ENCODE data around the gene ITPR2.
"Not testable (repeated sequence)": the region's sequence is repeated elsewhere in the genome, so short reads cannot be mapped to it uniquely, and the experiment has no call there.

ITPR2 gene

DNA sequence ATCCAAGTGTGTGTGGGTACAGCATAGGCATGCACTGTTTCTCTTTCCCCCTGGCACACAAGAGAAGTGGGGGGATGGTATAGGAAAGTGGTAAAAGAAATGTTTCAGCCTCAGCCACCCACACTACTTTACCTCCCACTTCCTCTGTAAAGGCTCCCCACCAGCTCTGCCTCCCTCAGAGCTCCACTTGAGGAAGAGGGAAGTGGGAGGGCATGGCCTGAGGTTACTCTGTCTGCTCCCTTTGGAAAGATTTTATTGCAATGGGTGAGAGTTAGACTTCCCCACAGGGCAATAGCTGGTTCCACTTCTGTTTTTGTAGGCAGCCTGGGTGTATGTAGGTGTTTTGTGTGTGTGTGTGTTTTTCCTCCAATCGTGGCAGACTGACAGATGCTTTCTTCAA is 492.3 kb downstream of the ITPR2 start:
- no peak for DNase-seq (ENCODE audit: low read depth in 2 of 2)

DNA sequence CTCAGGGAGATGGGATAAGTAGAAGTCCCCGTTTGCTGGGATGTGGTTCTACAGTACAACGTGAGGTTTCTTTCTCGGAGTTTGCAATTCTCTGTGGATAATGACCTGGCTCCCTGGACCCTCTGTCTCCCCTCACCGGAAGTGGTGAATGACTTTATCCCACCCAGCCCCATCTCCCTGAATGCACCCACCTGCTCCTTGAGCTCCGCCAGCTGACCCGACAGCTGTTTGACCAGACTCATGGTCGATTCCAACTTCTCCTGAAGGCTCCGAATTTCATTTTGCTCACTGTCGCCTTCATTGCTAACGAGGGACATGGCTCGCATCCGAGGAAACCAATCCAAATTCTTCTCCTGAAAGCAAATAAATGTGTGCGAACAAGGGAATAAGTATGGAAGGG is 493.0 kb downstream of the ITPR2 start:
- DNase-seq (ENCODE audit: low read depth in 2 of 2) = no peak

DNA sequence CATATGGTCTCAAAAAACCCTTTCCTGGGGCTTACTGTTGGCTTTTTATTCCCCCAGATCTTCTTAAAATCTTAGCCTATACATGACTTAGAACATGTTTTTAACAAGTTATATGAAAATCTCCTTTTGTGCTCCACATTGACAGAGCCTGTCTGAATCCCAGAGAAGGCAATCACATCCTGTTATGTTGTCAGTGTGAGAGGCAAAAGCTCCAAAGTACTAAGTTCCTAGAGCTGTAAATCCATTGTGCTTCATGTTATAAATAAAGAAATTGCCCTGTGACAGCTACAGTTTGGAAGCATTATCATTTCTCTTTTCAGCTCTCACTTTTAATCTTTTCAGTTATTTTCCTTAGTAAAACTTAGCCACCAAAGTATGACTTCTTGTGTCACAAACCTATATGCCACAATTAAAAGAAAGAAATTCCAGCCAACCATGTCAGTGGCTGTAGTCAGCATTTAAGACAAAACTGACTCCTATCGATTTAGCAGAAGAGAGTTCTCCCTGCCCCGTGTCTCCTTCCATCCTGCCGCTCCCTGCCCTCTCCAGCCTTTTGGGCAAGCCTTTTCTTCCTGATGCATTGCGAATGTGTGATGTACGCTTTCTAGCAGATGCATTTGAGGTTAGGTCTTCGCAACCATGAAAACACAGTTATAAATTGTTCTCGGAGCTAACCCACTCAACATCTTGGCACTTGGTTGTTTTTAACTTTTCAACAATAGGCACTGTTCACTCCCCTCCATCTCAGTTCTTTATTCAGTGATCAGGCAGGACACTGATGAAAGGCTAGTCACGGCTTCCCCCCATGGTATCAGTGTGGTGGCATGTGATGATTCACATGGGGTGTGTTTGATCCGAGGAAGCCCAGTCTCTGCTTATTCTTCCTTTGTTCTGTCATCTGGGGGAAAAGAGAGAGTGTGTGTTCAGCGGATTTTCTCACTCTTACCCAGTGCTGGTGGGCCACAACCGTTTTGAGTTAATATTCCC is 494.1 kb downstream of the ITPR2 start:
- no peak for DNase-seq (ENCODE audit: low read depth in 2 of 2)

DNA sequence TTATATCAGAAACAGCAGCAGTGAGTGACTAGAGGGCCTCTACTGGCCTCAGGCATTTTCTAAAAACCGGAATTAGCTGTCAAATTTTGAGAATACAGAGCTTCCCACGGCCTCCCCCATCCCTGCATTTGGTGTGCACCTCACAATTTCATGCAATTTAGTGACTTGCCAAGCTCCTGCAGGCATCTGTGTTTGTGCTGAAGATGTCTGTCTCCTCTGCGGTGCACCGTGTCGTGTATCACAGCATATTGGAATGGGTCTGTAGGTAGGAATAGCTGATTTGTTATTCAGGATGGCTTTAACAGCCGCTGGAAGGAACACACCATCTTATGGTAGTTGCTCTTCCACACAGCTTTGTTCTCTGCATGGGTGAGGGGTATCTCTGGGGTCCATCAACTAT is 497.3 kb downstream of the ITPR2 start:
- DNase-seq (ENCODE audit: low read depth in 2 of 2) = no peak

DNA sequence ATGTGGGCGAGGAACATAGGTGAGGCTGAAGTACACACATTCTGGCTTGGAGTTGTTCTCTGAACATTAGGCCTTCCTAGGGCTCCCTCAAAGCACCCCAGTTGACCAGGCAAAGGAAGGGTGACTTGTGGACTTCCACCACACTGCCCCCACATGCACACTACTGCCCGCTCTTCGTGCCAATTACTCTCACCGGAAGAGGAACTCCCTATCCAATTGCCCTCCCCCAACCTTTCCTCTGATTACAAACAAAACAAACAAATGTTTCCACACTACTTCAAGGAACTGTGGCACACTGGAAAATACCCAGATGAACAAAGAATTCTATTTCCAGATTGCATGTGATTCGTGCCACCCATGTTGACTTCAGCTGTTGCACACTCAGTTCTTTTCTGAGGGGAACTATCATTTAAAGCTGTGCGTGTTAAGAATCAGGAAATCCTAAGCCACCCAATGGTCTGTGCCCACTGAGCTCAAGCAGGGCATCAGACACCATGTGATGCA is 498.3 kb downstream of the ITPR2 start:
- no peak for DNase-seq (ENCODE audit: low read depth in 2 of 2)

DNA sequence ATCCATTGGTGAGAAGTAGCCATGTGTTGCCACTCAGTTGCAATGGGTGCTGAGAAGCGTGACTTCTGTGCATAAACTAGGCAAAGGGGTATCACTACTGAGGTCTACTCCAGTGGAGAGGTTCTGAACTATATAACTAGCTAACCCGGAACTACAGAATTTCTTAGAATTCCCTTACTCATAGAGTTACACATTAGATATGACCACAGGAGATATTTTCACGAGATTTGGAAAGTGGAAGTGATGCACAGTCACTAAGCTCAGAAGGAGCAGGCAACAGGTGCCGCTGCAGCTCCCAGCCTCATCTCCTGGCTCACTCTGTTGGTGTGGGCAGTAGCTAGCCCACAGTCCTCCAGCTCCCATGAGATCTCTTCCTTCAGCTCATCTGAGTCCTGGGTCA is 501.0 kb downstream of the ITPR2 start:
- no peak for DNase-seq (ENCODE audit: low read depth in 2 of 2)

DNA sequence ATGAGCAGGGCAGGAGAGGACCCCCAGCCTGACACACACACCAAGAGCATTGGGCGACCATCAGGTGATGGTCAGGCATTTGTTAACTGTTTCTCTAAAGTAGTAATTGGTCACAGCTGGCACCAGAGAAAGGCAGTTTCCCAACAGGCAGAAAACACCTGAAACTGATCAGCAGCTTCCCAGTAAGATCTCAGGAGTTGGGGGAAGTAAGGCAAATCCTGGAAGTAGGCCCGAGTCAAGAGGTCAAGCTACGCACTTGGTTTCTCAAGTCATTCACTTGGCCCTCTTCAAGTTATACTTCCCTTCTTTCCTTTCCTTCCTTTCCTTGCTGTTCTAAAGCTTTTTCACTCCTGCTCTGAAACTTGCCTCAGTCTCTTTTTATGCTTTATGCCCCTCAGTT is 501.9 kb downstream of the ITPR2 start:
- DNase-seq (ENCODE audit: low read depth in 2 of 2) = no peak

DNA sequence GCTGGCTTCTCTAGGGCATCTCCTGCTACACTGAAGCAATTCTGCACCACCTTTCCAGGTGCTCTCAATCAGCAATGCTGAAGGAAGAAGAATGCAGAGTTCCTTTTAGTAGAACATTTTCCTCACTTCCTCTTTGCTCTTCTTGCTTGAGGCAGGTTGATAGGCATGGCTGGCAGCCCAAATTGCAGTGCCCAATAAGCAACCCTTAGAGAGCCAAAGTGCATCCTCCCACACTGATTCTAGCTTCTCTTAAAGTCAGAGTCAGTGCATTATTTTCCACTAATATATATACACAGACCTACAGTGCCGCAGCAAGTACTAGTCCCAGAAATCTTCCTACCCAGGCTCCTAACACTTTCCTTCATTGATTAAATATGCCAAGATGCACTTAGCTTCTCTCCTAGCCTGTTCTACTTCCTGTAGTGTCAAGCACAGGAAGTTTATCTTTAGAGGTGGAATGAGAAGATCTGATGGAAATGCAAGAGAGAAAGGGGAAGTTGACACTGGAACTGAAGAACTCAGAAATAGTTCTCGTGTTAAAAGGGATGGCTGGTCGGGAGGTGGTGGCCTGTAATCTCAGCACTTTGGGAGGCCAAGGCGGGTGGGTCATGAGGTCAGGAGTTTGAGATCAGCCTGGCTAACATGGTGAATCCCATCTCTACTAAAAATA is 504.9 kb downstream of the ITPR2 start:
- no peak for DNase-seq (ENCODE audit: low read depth in 2 of 2)

DNA sequence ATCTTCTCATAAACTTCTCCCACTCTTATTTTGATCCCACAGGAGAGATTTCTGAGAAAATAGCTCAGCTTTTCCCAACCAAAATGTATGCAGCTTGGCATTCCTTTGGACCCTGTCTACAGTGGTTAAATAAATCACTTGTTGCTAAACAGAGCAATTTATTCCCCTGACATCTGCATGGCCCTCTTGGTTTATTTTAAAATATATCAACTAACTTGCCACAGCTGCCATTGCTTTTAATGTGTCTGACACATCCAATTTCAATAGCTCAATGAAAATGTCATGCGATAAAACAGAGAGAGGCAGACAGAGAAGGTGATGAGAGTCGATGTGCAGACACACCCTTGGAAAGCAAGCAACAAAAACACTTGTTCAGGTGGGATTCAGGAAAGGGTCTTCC is 509.3 kb downstream of the ITPR2 start:
- no peak for DNase-seq (ENCODE audit: low read depth in 2 of 2)

DNA sequence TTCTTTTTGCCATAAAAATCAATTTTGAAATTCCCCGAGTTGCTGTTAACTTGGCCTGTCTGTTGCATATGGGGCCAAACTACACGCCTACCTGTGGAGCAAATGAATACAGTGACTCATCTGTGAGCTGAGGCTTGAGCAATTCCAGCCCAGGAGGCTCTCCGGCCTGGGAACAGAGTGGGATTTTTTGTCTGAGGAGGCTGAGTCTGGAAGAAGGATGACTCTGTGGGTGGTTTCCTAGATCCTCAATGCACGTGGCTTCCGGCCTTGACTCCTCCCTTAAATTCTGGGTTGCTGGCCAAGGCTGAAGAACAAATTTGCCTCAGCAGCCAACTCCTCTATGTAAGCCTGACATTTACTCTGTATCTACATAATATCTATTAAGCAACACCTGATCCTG is 513.5 kb downstream of the ITPR2 start:
- no peak for DNase-seq (ENCODE audit: low read depth in 2 of 2)

DNA sequence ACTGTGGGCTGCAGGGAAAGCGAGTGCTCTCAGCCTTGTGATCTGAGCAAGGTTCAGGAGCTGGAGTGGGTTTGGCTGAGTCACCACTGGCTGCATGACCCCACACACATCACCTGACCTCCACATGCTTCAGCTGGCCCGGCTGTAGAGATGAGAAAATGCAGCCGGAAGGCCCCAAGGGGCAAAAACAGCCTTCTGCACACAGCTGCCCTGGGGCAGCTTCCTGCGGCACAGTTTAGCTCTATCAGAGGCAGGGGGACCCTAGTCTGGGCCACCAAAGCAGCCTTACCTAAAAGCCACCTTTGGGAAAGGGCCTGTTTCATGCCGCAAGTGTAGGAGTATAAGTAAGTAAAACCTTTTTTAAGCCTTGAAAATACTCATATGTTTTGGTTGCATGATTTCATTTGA is 514.3 kb downstream of the ITPR2 start:
- DNase-seq (ENCODE audit: low read depth in 2 of 2) = no peak

DNA sequence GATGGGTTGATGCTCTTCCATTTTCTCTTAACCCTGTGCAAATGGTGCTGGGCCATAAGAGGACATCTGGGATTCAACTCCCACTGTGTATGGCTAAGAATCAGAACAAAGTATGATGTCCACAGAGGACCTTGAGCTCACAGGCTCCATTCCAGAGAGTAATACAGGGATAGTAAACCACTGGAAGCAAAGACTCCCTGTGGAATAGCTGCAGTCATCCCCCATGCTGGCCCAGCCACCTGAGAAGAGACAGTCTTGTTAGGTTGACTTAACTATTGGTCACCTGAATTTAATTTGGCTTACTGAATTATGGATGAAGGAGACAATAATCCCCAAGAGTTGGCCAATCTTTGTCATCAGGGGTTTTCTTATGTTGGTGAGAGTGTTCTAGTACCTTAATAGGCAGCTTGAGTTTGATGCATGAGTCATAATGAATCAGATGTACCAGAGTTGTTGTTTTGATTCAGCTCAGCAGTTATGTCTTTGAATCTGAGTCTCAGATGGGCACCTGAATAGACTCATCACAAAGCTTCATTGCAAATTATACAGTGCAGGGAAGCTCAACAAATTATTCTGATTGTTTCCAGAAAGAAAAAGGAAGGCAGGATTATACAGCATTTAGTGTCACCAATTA is 514.9 kb downstream of the ITPR2 start:
- DNase-seq (ENCODE audit: low read depth in 2 of 2) = no peak

DNA sequence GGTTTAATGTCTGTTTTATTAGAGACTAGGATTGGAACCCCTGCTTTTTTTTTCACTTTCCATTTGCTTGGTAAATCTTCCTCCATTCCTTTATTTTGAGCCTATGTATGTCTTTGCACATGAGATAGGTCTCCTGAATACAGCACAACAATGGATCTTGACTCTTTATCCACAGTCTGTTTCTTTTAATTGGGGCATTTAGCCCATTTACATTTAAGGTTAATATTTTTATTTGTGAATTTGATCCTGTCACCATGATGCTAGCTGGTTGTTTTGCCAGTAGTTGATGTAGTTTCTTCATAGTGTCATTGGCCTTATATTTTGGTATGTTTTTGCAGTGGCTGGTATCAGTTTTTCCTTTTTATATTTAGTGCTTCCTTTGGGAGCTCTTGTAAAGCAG is 518.9 kb downstream of the ITPR2 start:
- not testable (repeated sequence) for DNase-seq (ENCODE audit: low read depth in 2 of 2)

DNA sequence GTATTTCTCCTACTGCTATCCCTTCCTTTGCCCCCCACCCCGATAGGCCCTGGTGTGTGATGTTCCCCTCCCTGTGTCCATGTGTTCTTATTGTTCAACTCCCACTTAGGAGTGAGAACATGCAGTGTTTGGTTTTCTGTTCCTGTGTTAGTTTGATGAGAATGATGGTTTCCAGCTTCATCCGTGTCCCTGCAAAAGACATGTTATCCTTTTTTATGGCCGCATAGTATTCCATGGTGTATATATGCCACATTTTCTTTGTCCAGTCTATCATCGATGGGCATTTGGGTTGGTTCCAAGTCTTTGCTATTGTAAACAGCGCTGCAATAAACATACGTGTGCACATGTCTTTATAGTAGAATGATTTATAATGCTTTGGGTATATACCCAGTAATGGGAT is 522.5 kb downstream of the ITPR2 start:
- not testable (repeated sequence) for DNase-seq (ENCODE audit: low read depth in 2 of 2)

DNA sequence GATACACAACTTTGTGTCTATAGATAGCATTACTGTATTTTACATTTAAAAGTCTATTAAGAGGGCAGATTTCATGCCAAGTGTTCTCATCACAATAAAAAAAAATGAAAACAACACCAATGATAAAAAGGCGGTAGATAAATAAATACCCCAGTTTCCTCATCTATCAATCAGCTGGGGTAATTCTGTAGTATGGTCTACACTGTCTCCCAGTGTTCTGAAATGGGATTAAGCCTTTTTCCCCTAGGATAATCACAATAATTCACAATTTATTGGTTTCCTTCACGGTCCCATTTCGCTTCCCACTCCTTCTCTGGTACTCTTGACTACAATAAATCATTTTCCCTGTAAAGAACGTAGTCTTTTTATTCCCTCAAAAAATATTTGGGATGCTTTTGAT is 523.4 kb downstream of the ITPR2 start:
- no peak for DNase-seq (ENCODE audit: low read depth in 2 of 2)

DNA sequence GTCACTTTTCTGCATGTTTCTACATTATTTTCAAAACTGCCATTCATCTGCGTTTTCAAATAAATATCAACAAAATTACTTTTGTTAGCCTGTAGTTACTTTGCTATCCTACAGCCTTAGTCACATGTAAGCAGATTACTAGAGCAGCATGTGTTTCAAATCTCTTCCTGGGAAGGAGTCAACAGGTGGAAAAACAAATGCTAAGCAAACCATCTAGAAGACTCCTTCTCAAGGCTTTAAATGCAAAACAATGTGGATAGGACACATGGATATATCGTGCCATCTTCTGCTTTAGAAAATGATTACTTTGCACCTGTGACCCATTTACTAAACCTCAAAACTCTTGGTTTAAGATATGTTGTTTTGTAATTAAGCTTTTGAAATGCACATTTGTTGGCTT is 528.7 kb downstream of the ITPR2 start:
- no peak for DNase-seq (ENCODE audit: low read depth in 2 of 2)

DNA sequence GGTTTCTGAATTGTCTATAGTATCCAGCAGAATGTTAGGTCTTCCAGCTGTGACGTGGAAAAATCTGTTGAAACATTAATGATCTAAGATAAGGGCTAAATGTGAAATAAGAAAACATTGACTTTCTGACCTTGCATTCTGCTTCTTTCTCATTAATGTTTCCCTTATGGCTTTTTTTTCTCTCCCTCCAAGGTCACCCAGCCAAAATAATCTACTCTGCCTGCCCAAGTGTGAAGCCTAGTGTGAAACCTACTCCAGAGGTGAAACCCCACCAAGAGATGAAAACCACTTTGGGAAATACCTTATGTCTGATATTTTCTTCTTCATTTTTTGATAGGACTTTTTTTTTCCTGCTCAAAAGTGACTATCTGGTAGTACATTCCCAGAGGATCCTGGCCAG is 529.6 kb downstream of the ITPR2 start:
- DNase-seq (ENCODE audit: low read depth in 2 of 2) = no peak

DNA sequence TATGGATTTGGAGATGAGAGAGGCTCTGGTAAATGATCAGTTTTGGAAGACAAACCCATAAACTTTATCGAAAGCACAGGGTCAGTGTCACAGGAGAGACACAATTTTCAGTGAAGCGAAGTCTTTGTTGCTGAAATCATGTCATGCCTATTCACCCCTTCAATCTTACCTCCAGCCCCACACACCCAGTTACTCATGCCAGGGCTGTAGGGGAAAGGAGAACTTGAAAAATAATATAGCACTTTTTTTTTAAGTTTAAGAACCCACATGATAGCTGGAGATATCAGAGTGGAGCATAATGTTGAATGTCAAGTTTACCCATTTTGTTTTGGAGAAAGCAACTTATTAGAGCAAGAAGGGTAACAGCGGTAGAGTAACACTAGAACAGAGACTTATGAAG is 530.2 kb downstream of the ITPR2 start:
- no peak for DNase-seq (ENCODE audit: low read depth in 2 of 2)

DNA sequence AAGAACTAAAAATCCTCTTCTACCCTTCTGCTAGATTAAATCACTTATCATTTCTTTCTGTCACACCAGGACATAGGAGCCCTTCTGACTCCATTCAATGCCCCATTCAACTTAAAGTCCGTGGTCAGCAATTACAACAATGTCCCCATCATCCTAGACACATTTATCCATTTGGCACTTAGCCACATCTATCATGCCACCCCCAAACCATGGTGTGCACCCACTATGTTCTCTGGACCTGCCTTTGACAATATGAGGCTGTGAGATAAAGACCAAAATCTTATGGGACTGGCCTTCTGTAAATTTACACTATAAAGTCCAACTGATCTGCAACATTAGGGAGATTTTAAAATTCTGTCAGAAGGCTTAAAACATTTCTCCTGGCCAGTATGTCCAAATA is 533.2 kb downstream of the ITPR2 start:
- no peak for DNase-seq (ENCODE audit: low read depth in 2 of 2)

DNA sequence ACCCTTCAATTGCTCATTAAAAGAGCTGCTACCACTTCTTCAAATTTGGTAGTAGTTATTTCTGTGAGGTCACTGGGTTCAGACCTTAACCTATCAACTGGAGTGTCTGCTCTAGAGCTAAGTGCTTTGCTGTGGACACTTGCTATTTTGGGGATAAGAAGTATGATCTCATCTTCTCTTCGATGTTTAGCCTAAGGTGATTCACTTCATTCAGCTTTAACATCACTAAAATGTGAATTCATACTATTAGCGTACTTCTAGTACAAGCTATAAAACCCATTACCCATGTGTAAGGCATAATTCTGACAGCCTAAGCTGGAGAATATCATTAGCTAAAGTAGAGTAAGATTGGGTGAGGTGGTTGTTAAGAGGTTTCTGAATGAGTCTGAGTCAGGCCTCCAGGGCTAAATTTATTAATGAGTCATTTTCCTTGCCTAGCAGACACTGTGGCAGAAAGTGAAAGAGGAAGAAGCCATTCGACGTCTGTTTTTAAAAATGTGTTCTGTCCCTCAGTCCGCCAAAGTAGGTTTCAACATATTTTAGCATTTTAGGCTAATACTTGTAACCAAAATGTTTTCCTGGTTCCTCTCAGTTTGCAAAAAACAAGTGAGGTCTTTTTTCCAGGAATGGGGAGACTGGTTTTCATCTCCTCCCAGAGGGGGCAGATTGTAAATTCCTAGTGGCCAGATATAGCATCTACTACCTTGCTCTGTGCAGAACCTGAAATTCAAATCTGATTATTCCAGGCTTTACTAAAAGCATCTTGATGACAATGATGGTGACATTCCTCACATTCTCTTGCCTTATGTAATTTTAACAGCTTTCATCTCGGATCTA is 534.0 kb downstream of the ITPR2 start:
- DNase-seq (ENCODE audit: low read depth in 2 of 2) = no peak

DNA sequence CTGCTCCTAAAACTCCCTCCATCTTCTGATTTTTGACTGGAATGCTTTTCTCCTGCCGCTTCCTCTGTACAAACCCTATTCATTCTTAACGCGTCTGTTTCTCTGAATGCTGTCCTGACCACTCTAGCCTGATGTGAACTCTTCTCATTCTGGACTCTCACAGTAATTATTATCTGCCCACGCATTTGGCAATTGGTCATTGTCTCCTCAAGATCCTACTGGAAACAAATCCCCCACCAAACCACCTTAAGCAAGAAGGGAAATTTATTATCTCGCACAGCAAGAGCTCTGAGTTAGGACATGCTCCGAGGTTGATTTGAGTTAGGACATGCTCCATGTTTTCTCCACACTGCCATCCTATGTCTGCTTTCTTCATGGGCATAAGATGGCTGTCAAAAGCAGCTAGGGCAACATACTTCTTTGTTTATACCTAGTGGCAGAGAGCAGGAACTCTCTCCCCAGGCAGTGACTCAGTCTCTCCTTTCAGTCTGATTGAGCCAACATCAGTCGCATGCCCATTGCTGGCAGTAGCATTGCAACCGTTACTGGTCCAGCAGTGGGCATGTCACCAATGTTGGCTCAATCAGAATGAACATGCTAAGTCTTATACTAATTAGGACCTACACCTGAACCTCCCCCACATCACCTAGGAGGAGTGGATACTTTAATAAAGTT is 535.5 kb downstream of the ITPR2 start:
- DNase-seq (ENCODE audit: low read depth in 2 of 2) = no peak

All from activated CD4-positive, alpha-beta T cell treated with anti-CD3 and anti-CD28 coated beads for 24 hours (primary cell).